Muscle of leg (tissue), 11 donors: ENCODE measurements around the gene MAL. TPM values are rescaled to one million over a fixed set of nuclear protein-coding genes. Genes with fewer than 3 reads are reported as not detected.

Experiments used
- DNase-seq: peaks from one replicate; pipeline ENCODE4 v3.0.0; 2013
- H3K27ac ChIP-seq: one replicate; pipeline ENCODE4 v1.5.1; 2013; ENCODE audit warnings: mild to moderate bottlenecking, low read length, control low read depth
- H3K27me3 ChIP-seq: one replicate; pipeline ENCODE4 v1.6.1; 2013; ENCODE audit warnings: low read length; ENCODE audit not compliant: control insufficient read depth, insufficient read depth
- H3K36me3 ChIP-seq: one replicate; pipeline ENCODE4 v1.6.1; 2013; ENCODE audit warnings: low read length; ENCODE audit not compliant: control insufficient read depth, insufficient read depth
- H3K4me1 ChIP-seq: one replicate; pipeline ENCODE4 v1.6.1; 2013; ENCODE audit warnings: low read length; ENCODE audit not compliant: control insufficient read depth, insufficient read depth
- H3K4me3 ChIP-seq: one replicate; pipeline ENCODE4 v1.5.1; 2013; ENCODE audit warnings: low read length, control low read depth
- H3K9me3 ChIP-seq: replicated peaks from 2 replicates; pipeline ENCODE4 v1.6.1; 2013; ENCODE audit warnings: low read depth, low read length; ENCODE audit not compliant: control insufficient read depth
- WGBS: methylation state at CpG from one replicate; pipeline ENCODE4 v1.1.5; 2013; ENCODE audit warnings: missing lambda C conversion rate; ENCODE audit not compliant: insufficient coverage; 5-methylcytosine and 5-hydroxymethylcytosine counted together
- polyA plus RNA-seq, 8 donors: library from polyadenylated mRNA; unstranded; fragments of 120-200 nt; gene quantifications; one replicate each; pipeline versions ENCODE4 v1.2.1 to v1.2.3, GENCODE V29; 2013; ENCODE audit warnings: inconsistent platforms in 1 of 8, low replicate concordance in 1 of 8; ENCODE audit not compliant: insufficient read length in 8 of 8, insufficient read depth in 1 of 8
- total RNA-seq: library from RNA; stranded (reverse); fragments of 120-200 nt; gene quantifications from one replicate; pipeline ENCODE4 v1.2.4, GENCODE V29; 2013

MAL gene
- total and polyA plus RNA-seq, 9 donors, result 2.4 to 15.9 (median 3.2) TPM

DNA sequence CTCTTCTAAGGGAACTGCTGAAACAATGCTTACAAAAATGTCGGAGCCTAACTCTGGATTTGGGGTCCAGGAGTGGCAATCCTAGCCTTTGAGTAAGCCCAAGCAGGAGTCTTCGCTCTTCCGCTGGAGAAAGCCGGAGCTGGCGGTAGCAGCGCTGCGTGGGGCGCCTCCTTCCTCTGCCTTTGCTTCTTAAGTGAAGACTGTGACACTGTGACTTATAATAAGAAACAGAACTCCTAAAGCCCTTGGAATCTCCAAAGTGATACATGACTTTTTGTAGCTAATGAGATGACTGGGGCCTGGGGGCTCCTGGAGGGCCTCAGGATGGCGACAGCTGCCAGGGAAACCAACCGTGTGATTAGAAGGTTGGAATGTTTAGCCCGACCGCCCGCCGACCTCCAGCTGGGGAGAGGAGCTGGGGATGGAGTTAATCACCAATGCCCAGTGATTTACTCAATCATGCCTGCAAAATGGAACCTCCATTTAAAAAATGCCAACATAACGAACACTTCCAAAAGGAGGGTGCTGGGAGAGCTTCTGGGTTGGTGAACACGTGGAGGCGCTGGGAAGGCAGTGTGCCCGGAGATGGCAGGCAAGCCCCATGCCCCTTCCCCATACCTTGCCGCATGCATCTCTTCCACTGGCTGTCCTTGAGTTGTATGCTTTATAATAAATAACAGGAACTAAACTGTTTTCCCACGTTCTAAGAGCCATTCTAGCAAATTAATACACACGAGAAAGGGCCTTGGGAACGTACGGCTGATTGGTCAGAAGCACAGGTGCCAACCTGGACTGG is 29.0 kb upstream of the MAL start:
- 51% methylated on average over 6 of the region's 23 CpGs for WGBS
- no peaks in the 10 kb centered on the region for H3K36me3 ChIP-seq

DNA sequence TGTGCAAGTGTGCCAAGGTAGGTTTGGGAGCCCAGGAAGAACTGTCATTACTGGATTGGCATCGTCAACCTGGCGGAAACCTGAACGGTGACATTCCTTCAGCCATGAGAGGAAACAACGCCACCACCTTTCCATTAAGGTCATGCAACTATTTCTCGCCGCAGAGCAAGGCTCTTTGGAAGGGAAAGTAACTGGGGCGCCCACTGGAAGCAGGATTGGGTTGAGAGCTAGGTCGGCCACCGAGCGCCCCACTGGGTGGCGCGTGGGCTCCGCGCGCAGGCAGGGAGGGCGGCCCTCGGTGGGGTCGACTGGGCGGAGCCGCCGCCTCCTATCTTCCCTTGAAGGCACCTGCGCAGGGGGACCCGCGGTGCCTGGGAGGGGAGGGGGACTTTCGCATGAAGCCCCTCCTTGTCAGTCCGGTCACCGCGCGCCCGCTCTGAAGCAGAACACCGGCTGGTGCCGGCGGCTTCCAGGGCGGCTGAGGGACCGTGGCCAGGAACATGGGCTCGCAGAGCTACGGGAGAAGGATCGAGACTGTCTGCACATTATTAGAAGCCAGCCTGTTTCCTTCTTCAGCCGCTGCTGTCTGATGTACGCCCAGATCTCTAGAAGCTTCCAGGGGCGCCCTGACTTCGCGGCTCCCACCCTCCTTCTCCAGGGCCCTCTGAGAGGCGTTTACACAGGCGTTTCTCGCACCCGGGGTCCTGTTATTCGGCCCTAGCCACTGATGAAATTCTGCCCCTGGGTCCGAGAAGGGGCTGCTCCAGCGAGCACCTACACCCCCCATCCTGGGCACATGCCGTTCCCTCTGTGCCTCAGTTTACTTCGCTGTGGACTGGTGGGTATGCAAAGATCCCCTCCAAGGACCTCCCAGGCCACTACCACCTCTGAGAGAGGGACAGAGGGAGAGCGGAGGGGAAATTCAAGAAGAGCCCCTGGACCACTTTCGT is 27.3 kb upstream of the MAL start:
- no peak for DNase-seq
- no peaks in the 10 kb centered on the region for H3K36me3 ChIP-seq
- no peak overlapping the region for H3K4me3 ChIP-seq
- 18% methylated on average over 42 of the region's 54 CpGs for WGBS
- peaks cover 16% of the 10 kb centered on the region for H3K4me1 ChIP-seq
- H3K9me3 ChIP-seq, result no peaks in the 10 kb centered on the region
- H3K27me3 ChIP-seq, result peaks cover 48% of the 10 kb centered on the region
- no peak overlapping the region for H3K27ac ChIP-seq

More for the DNA sequence above, 29.0 kb upstream of the MAL start:
- Histone ChIP-seq H3K27me3 (peaks cover 51% of the 10 kb centered on the region), H3K9me3 (no peaks in the 10 kb centered on the region), H3K4me1 (peaks cover 16% of the 10 kb centered on the region), H3K4me3 (no peak overlapping the region), H3K27ac (no peak overlapping the region)
- no peak for DNase-seq

- no peak for DNase-seq
- Histone ChIP-seq H3K9me3 (no peaks in the 10 kb centered on the region), H3K36me3 (no peaks in the 10 kb centered on the region), H3K4me3 (no peak overlapping the region), H3K27me3 (peaks cover 48% of the 10 kb centered on the region), H3K27ac (no peak overlapping the region), H3K4me1 (peaks cover 17% of the 10 kb centered on the region)
- 87% methylated on average over 6 of the region's 7 CpGs for WGBS
These were observed 26.1 kb upstream of the MAL start for GRCh38 chr2:94999431-94999883.

DNA sequence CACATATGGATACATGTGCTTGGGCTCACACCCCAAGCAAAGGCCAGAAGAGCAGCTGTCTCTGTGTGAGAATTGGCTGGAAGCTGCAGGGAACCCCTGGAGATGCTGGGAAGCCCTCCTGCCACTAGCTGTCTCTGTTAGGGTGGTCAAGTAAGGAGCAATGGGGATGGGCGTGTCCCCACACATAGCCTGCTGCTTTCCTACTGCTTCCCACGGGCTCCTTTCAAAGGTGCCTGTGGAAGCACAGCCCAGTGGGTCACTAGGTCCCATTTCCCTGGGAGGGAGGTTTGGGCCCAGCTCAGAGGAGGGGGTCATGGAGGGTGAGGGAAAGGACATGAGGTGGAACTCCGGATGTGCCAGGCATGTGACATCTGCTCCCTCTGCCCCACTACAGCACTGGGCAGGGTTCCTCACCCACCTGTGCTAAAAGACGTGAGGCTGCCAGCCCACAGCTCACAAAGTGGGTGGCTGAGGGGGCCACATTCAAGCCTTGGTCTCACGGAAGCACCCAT is 24.4 kb upstream of the MAL start:
- Histone ChIP-seq H3K27me3 (peaks cover 41% of the 10 kb centered on the region), H3K4me3 (no peak overlapping the region), H3K27ac (no peak overlapping the region), H3K4me1 (peaks cover 29% of the 10 kb centered on the region), H3K9me3 (no peaks in the 10 kb centered on the region), H3K36me3 (no peaks in the 10 kb centered on the region)
- no peak for DNase-seq
- WGBS, result 67% methylated on average over 1 of the region's 5 CpGs

- Histone ChIP-seq H3K4me3 (no peak overlapping the region), H3K27ac (no peak overlapping the region), H3K36me3 (no peaks in the 10 kb centered on the region), H3K27me3 (peaks cover 38% of the 10 kb centered on the region), H3K4me1 (peaks cover 28% of the 10 kb centered on the region), H3K9me3 (no peaks in the 10 kb centered on the region)
- 67% methylated on average over 1 of the region's 2 CpGs for WGBS
- DNase-seq, result no peak
These were observed 23.8 kb upstream of the MAL start for GRCh38 chr2:95001701-95002100.

- H3K4me1 ChIP-seq, result peaks cover 33% of the 10 kb centered on the region
- 80% methylated on average over 2 of the region's 5 CpGs for WGBS
- DNase-seq, result no peak
- no peak overlapping the region for H3K27ac ChIP-seq
- no peaks in the 10 kb centered on the region for H3K36me3 ChIP-seq
- no peaks in the 10 kb centered on the region for H3K9me3 ChIP-seq
- H3K27me3 ChIP-seq, result peaks cover 32% of the 10 kb centered on the region
- no peak overlapping the region for H3K4me3 ChIP-seq
These were observed 23.0 kb upstream of the MAL start for GRCh38 chr2:95002498-95002897.

GRCh38 chr2:95004287-95004686 is 21.2 kb upstream of the MAL start:
- Histone ChIP-seq H3K27me3 (peaks cover 15% of the 10 kb centered on the region), H3K36me3 (no peaks in the 10 kb centered on the region), H3K27ac (no peak overlapping the region), H3K9me3 (no peaks in the 10 kb centered on the region), H3K4me3 (no peak overlapping the region), H3K4me1 (peaks cover 36% of the 10 kb centered on the region)
- WGBS, result 42% methylated on average over 5 of the region's 5 CpGs
- no peak for DNase-seq

GRCh38 chr2:95004711-95005110 is 20.8 kb upstream of the MAL start:
- no peak overlapping the region for H3K27ac ChIP-seq
- no peak for DNase-seq
- no peaks in the 10 kb centered on the region for H3K36me3 ChIP-seq
- 71% methylated on average over 2 of the region's 8 CpGs for WGBS
- peaks cover 36% of the 10 kb centered on the region for H3K4me1 ChIP-seq
- H3K4me3 ChIP-seq, result no peak overlapping the region
- no peaks in the 10 kb centered on the region for H3K9me3 ChIP-seq
- H3K27me3 ChIP-seq, result peaks cover 11% of the 10 kb centered on the region

GRCh38 chr2:95005726-95006125 is 19.8 kb upstream of the MAL start:
- peaks cover 41% of the 10 kb centered on the region for H3K4me1 ChIP-seq
- H3K27me3 ChIP-seq, result peaks cover 11% of the 10 kb centered on the region
- no peak overlapping the region for H3K27ac ChIP-seq
- DNase-seq, result no peak
- H3K4me3 ChIP-seq, result no peak overlapping the region
- no peaks in the 10 kb centered on the region for H3K9me3 ChIP-seq
- no peaks in the 10 kb centered on the region for H3K36me3 ChIP-seq
- 74% methylated on average over 9 of the region's 9 CpGs for WGBS

DNA sequence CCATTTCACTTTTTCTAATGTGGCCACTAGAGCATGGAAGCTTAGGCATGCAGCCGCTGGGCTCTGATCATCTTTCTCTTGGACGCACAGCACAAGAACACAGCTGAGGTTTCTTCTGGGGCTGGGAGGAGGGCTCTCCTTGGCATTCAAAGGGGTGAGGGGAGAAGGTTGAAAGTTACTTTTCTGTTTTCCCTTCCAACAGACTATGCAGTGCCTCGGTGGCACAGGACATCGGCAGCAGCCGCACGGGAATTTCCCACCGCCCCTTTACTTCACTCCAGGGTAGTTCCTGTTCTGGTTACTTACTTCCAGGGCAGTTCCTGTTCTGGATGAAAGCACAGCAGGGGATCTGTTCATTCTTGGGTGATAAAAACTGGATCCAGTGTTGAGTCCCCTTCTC is 18.9 kb upstream of the MAL start:
- H3K27me3 ChIP-seq, result peaks cover 11% of the 10 kb centered on the region
- DNase-seq, result no peak
- no peaks in the 10 kb centered on the region for H3K36me3 ChIP-seq
- H3K27ac ChIP-seq, result no peak overlapping the region
- H3K9me3 ChIP-seq, result no peaks in the 10 kb centered on the region
- peaks cover 38% of the 10 kb centered on the region for H3K4me1 ChIP-seq
- 80% methylated on average over 1 of the region's 7 CpGs for WGBS
- H3K4me3 ChIP-seq, result no peak overlapping the region
